Trophoblast cell (in vitro differentiated cells and primary cell): ENCODE results near the gene MAPK8IP1.

Experiments used
- DNase-seq, 2 donors: peaks; one replicate each; pipeline ENCODE4 v3.0.0-alpha.2; 2016
- H2AFZ ChIP-seq: 2 replicates; pipeline ENCODE4 v1.6.1; 2013; ENCODE audit warnings: low read length, moderate library complexity, mild to moderate bottlenecking; ENCODE audit not compliant: insufficient read depth, poor library complexity
- H2AK5ac ChIP-seq: 2 replicates; pipeline ENCODE4 v1.6.1; 2013; ENCODE audit warnings: mild to moderate bottlenecking, low read length
- H2BK120ac ChIP-seq: 2 replicates; pipeline ENCODE4 v1.6.1; 2013; ENCODE audit warnings: low read length, mild to moderate bottlenecking, moderate library complexity; ENCODE audit not compliant: insufficient read depth, poor library complexity
- H2BK12ac ChIP-seq: 2 replicates; pipeline ENCODE4 v1.6.1; 2013; ENCODE audit warnings: mild to moderate bottlenecking, low read length, moderate library complexity
- H2BK5ac ChIP-seq: 2 replicates; pipeline ENCODE4 v1.6.1; 2013; ENCODE audit warnings: low read length, low read depth, moderate library complexity, mild to moderate bottlenecking; ENCODE audit not compliant: poor library complexity
- H3K14ac ChIP-seq: 2 replicates; pipeline ENCODE4 v1.6.1; 2013; ENCODE audit warnings: mild to moderate bottlenecking, low read length
- H3K18ac ChIP-seq: 2 replicates; pipeline ENCODE4 v1.6.1; 2013; ENCODE audit warnings: mild to moderate bottlenecking, low read length
- H3K23ac ChIP-seq: 2 replicates; pipeline ENCODE4 v1.6.1; 2013; ENCODE audit warnings: low read length
- H3K27ac ChIP-seq: 2 replicates; pipeline ENCODE4 v1.5.1; 2013; ENCODE audit warnings: low read depth, mild to moderate bottlenecking, inconsistent platforms, low read length, moderate library complexity
- H3K27me3 ChIP-seq: 2 replicates; pipeline ENCODE4 v1.6.1; 2013; ENCODE audit warnings: inconsistent platforms, mild to moderate bottlenecking, low read length, moderate library complexity; ENCODE audit not compliant: insufficient read depth
- H3K36me3 ChIP-seq, 2 experiments: 1 replicate in 1 of 2; 2 replicates in 1 of 2; pipeline ENCODE4 v1.6.1; 2013; ENCODE audit warnings: low read length in 2 of 2, mild to moderate bottlenecking in 2 of 2, moderate library complexity in 1 of 2; ENCODE audit not compliant: insufficient read depth in 2 of 2, control insufficient read depth in 1 of 2
- H3K4ac ChIP-seq: 2 replicates; pipeline ENCODE4 v1.6.1; 2013; ENCODE audit warnings: low read depth, mild to moderate bottlenecking, low read length, moderate library complexity
- H3K4me1 ChIP-seq, 2 experiments: 1 replicate in 1 of 2; 2 replicates in 1 of 2; pipeline ENCODE4 v1.6.1; 2013; ENCODE audit warnings: low read length in 2 of 2, mild to moderate bottlenecking in 2 of 2, moderate library complexity in 1 of 2; ENCODE audit not compliant: insufficient read depth in 2 of 2, control insufficient read depth in 1 of 2
- H3K4me2 ChIP-seq: 2 replicates; pipeline ENCODE4 v1.6.1; 2013; ENCODE audit warnings: inconsistent platforms, mild to moderate bottlenecking, low read length, moderate library complexity
- H3K4me3 ChIP-seq: 2 replicates; pipeline ENCODE4 v1.5.1; 2013; ENCODE audit warnings: mild to moderate bottlenecking, low read depth, low read length, inconsistent platforms
- H3K79me1 ChIP-seq: one replicate; pipeline ENCODE4 v1.6.1; 2013; ENCODE audit warnings: low read length
- H3K79me2 ChIP-seq: 2 replicates; pipeline ENCODE4 v1.6.1; 2013; ENCODE audit warnings: low read length, mild to moderate bottlenecking; ENCODE audit not compliant: control insufficient read depth, insufficient read depth, poor library complexity
- H3K9ac ChIP-seq: 2 replicates; pipeline ENCODE4 v1.6.1; 2013; ENCODE audit warnings: mild to moderate bottlenecking, low read length
- H3K9me3 ChIP-seq: 2 replicates; pipeline ENCODE4 v1.6.1; 2013; ENCODE audit warnings: low read depth, mild to moderate bottlenecking, control low read depth, inconsistent platforms, low read length; ENCODE audit not compliant: insufficient read depth
- H4K12ac ChIP-seq: 2 replicates; pipeline ENCODE4 v1.6.1; 2013; ENCODE audit warnings: low read depth, mild to moderate bottlenecking, low read length, moderate library complexity
- H4K8ac ChIP-seq: 2 replicates; pipeline ENCODE4 v1.6.1; 2013; ENCODE audit warnings: low read depth, mild to moderate bottlenecking, low read length, moderate library complexity
- H4K91ac ChIP-seq: one replicate; pipeline ENCODE4 v1.6.1; 2013; ENCODE audit warnings: low read depth, mild to moderate bottlenecking, low read length, moderate library complexity
- WGBS: extraction: QIAGEN DNeasy Blood & Tissue Kit; methylation state at CpG from one replicate; pipeline ENCODE4 v1.1.7; 2013; ENCODE audit warnings: missing lambda C conversion rate; ENCODE audit not compliant: insufficient read length, insufficient coverage; ENCODE audit errors: extremely low coverage; 5-methylcytosine and 5-hydroxymethylcytosine counted together

MAPK8IP1 gene

DNA sequence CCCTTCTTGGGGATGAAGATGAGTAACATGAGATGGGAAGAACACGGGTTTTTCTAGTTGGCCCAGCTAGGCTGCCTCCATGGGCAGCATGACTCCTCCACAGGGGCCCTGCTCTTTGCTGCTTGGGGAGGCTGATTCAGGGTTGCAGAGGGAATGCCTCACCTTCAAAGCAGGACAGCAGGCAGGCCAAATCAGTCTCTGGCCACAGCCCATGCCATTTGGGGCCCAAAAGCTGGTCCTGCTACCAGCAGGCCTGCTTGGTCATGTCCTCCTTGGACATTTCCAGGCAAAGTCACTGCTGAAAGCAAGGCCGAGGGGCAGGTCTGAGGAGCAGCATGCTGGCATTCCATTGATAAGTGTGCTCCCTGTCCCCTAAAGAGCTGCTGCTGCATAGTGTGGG lies 13.8 kb upstream of the MAPK8IP1 start:
- Histone ChIP-seq H2BK12ac (no peak overlapping the region), H3K9me3 (no peaks in the 10 kb centered on the region), H2AK5ac (no peak overlapping the region), H3K4ac (no peak overlapping the region), H3K36me3 (peaks cover 46 to 59% of the 10 kb centered on the region in 2 experiments), H2AFZ (no peak overlapping the region), H3K79me1 (no peaks in the 10 kb centered on the region), H2BK5ac (no peak overlapping the region), H3K14ac (no peak overlapping the region), H3K9ac (no peak overlapping the region), H4K8ac (no peak overlapping the region), H3K27me3 (no peaks in the 10 kb centered on the region), H3K4me1 (no peaks in the 10 kb centered on the region), H3K4me3 (no peak overlapping the region), H3K23ac (no peak overlapping the region), H4K91ac (no peak overlapping the region), H2BK120ac (no peak overlapping the region), H3K4me2 (no peak overlapping the region), H3K18ac (no peak overlapping the region), H3K79me2 (no peaks in the 10 kb centered on the region), H4K12ac (no peak overlapping the region), H3K27ac (no peak overlapping the region)
- no peak for DNase-seq
- no CpG with 5 or more reads among the region's 2 CpGs for WGBS

DNA sequence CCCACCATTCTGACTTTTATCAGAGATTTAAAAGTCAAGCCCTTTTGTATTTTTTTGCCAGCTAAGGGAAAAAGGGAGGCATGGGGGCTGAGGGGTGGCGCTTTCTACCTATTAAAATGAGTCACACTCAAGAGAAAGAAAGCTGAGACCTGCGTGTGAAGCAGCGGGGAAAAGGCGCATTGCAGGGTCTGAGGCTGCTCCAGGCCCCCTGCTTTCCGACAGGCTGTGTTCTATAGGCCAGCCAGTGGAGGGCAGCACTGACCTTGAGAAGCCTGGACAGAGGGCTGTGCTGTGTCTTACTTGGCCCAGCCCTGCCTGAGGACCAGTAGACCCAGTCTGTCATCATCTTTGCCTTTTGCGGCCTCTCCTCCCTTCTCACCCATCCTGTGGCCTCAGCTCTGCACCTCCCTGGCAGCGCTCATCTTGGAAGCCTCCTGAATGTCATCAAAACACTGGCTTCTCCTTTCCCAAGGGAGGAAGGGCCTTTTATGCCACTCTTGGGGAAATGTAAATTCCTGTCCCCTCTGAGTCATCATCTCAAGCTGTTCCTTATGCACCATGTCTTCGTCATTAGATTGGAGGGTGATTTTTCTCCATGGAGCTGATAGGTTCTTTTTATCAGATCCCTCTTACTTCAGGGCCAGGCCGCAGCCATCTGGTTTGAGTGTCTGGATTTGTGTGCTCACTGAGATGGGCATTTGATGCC lies 12.6 kb upstream of the MAPK8IP1 start:
- Histone ChIP-seq H2AFZ (no peak overlapping the region), H2BK5ac (no peak overlapping the region), H4K12ac (no peak overlapping the region), H3K18ac (no peak overlapping the region), H2BK12ac (no peak overlapping the region), H3K4me2 (no peak overlapping the region), H4K91ac (no peak overlapping the region), H3K27ac (no peak overlapping the region), H3K79me1 (no peaks in the 10 kb centered on the region), H3K36me3 (peaks cover 40 to 53% of the 10 kb centered on the region in 2 experiments), H4K8ac (no peak overlapping the region), H3K9ac (no peak overlapping the region), H3K4ac (no peak overlapping the region), H3K4me3 (no peak overlapping the region), H2AK5ac (no peak overlapping the region), H3K4me1 (no peaks in the 10 kb centered on the region), H3K27me3 (no peaks in the 10 kb centered on the region), H3K23ac (no peak overlapping the region), H3K9me3 (no peaks in the 10 kb centered on the region), H3K14ac (no peak overlapping the region), H3K79me2 (no peaks in the 10 kb centered on the region), H2BK120ac (no peak overlapping the region)
- WGBS, result no CpG with 5 or more reads among the region's 9 CpGs
- peak; percentile 73 to 79 for DNase-seq

- no peak overlapping the region for H3K14ac ChIP-seq
- H3K27me3 ChIP-seq, result no peaks in the 10 kb centered on the region
- peaks cover 17 to 31% of the 10 kb centered on the region in 2 experiments for H3K36me3 ChIP-seq
- H3K9ac ChIP-seq, result no peak overlapping the region
- no peak overlapping the region for H2BK5ac ChIP-seq
- no peak overlapping the region for H2AFZ ChIP-seq
- H3K4me2 ChIP-seq, result no peak overlapping the region
- no peak overlapping the region for H3K27ac ChIP-seq
- no peak for DNase-seq
- no peak overlapping the region for H3K4me3 ChIP-seq
- H4K91ac ChIP-seq, result no peak overlapping the region
- no peaks in the 10 kb centered on the region for H3K9me3 ChIP-seq
- H3K79me1 ChIP-seq, result no peaks in the 10 kb centered on the region
- WGBS, result no CpG with 5 or more reads among the region's 6 CpGs
- H2BK120ac ChIP-seq, result no peak overlapping the region
- no peaks in the 10 kb centered on the region for H3K79me2 ChIP-seq
- H3K4me1 ChIP-seq, result no peaks in the 10 kb centered on the region
- no peak overlapping the region for H4K12ac ChIP-seq
- no peak overlapping the region for H3K18ac ChIP-seq
- no peak overlapping the region for H3K23ac ChIP-seq
- H4K8ac ChIP-seq, result no peak overlapping the region
- H2BK12ac ChIP-seq, result no peak overlapping the region
- no peak overlapping the region for H3K4ac ChIP-seq
- H2AK5ac ChIP-seq, result no peak overlapping the region
Measured at GRCh38 chr11:45876401-45876800, 9.1 kb upstream of the MAPK8IP1 start.

GRCh38 chr11:45877221-45877620 lies 8.2 kb upstream of the MAPK8IP1 start:
- no CpG with 5 or more reads among the region's 8 CpGs for WGBS
- no peak overlapping the region for H2AFZ ChIP-seq
- no peak for DNase-seq

More at GRCh38 chr11:45877221-45877620, 8.2 kb upstream of the MAPK8IP1 start:
- H3K4me2 ChIP-seq, result no peak overlapping the region
- no peak overlapping the region for H3K27ac ChIP-seq
- H3K4me3 ChIP-seq, result no peak overlapping the region
- no peaks in the 10 kb centered on the region for H3K79me2 ChIP-seq
- H2BK5ac ChIP-seq, result no peak overlapping the region
- no peak overlapping the region for H2AK5ac ChIP-seq
- no peak overlapping the region for H3K4ac ChIP-seq
- no peaks in the 10 kb centered on the region for H3K79me1 ChIP-seq
- H4K91ac ChIP-seq, result no peak overlapping the region
- no peak overlapping the region for H3K14ac ChIP-seq
- H4K8ac ChIP-seq, result no peak overlapping the region
- no peak overlapping the region for H2BK120ac ChIP-seq
- H3K4me1 ChIP-seq, result no peaks in the 10 kb centered on the region
- H3K36me3 ChIP-seq, result peaks cover 9 to 29% of the 10 kb centered on the region in 2 experiments
- H3K9ac ChIP-seq, result no peak overlapping the region
- no peak overlapping the region for H3K18ac ChIP-seq
- H3K27me3 ChIP-seq, result no peaks in the 10 kb centered on the region
- H2BK12ac ChIP-seq, result no peak overlapping the region
- H3K23ac ChIP-seq, result no peak overlapping the region
- no peak overlapping the region for H4K12ac ChIP-seq
- no peaks in the 10 kb centered on the region for H3K9me3 ChIP-seq
